ENCODE results near the gene ZNF394. TPM values are rescaled to one million over a fixed set of nuclear protein-coding genes. Genes with fewer than 3 reads are reported as not detected.

ZNF394 gene
- total RNA-seq, 1 donor: 30.2 TPM

DNA sequence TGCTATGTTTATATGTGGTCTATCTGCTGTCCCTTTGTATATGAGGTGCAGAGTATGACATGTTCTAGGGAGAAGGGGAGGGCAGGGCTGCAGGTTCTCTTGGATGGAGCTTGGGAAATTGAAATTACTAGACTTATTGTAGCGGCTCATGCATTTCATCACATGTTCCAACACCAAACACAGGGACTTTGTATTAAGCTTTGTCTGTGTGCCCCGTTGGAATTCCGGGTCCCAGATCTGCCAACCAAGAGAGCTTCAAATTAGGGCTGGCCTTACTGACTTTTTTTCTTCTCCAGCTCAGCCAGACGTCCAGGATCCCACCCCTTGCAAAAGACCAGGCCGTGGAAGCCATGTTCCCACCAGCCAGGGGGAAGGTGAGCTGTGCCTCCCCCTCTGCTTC, 24.0 kb downstream of the ZNF394 start:
- no peak overlapping the region for H3K4me3 ChIP-seq (ENCODE audit: low read depth, low read length)
- TF ChIP-seq, protein P1, sequence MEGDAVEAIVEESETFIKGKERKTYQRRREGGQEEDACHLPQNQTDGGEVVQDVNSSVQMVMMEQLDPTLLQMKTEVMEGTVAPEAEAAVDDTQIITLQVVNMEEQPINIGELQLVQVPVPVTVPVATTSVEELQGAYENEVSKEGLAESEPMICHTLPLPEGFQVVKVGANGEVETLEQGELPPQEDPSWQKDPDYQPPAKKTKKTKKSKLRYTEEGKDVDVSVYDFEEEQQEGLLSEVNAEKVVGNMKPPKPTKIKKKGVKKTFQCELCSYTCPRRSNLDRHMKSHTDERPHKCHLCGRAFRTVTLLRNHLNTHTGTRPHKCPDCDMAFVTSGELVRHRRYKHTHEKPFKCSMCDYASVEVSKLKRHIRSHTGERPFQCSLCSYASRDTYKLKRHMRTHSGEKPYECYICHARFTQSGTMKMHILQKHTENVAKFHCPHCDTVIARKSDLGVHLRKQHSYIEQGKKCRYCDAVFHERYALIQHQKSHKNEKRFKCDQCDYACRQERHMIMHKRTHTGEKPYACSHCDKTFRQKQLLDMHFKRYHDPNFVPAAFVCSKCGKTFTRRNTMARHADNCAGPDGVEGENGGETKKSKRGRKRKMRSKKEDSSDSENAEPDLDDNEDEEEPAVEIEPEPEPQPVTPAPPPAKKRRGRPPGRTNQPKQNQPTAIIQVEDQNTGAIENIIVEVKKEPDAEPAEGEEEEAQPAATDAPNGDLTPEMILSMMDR (IDR thresholded peaks at IDR 0.05; ENCODE audit: insufficient read depth, low read depth, low read length): no peak
- no peak for DNase-seq (ENCODE audit: low read depth)

GRCh38 chr7:99473315-99473596, 26.8 kb downstream of the ZNF394 start:
- DNase-seq (ENCODE audit: low read depth): peak; percentile 86
- TF ChIP-seq, protein P1 (IDR thresholded peaks at IDR 0.05; ENCODE audit: insufficient read depth, low read depth, low read length): no peak
- H3K4me3 ChIP-seq (ENCODE audit: low read depth, low read length): peak overlapping the region; percentile 97

DNA sequence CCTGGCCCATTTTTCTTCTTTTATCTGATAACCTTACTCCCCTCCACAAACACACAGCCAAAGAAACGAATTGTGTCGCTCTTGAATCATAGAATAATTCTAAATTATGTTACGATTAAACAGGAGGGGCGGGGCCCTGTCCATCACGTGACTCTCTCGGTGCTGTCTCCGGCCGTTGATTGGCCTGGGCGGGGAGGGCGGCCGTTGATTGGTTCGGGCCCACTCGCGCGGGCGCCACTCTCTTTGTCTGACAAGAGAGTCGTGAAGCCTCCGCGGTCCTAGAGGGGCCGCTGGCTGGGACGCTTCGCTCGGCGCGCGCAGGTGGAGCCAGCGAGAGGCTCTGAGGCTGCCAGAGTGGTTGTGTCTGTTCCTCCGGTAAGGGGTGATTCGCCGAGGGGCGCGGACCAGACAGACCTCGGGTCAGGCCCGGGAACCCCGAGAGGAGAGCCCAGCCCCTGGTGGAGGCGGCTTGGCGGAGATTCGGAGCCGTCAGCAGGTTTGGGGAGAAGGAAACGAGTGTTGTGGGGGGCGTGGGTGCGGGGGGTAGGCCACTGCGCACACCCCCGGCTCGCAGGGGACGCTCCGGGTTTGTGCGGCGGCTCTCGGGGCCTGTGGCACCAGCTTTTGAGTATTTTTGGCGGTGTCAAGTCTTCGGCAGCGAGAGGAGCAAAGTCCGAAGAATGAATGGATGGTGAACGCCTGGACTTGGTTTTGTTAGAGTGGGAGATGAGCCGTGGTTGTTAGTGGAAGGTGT, 27.3 kb downstream of the ZNF394 start, which contains the start of gene ZNF789:
Gene ZNF789 (plus strand): TSS at position 330 of the 754 bp plus-strand sequence. CDS start 3,567 bp downstream, outside the sequence.
- H3K4me3 ChIP-seq (ENCODE audit: low read depth, low read length): peak within 1 kb of the TSS; percentile 97
- TF ChIP-seq, protein P1 (IDR thresholded peaks at IDR 0.05; ENCODE audit: insufficient read depth, low read depth, low read length): no peak
- DNase-seq (ENCODE audit: low read depth): peak; percentile 97

DNA sequence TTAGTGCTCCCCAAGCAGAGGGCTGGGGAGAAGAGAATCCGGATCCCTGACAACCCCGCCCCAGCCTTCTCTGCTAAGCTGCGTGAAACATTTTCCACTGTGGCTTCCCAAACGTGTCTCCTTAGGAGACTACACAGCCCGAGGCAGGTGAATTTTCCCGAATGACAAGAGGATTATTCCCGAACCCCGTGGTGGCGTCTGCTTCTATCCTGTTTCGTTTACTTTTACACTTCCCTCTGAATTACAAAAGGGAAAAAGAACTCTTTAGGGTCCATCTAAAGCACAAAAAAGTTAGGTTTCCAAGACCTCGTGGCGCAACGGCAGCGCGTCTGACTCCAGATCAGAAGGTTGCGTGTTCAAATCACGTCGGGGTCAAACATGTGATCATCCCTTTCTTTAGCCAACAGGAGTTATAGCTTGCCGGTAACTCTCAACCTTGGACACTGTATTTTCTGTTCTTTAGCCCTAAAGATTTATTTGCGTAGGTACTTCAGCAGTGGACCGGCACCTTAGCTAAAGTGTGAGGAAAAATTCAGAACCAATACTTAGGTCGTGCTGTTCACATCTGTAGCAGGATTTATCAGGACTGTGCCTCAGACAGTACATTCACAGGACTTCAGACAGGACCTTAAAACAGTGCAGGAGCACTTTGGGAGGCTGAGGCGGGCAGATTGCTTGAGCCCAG, 30.6 kb downstream of the ZNF394 start:
- TF ChIP-seq, protein P1 (IDR thresholded peaks at IDR 0.05; ENCODE audit: insufficient read depth, low read depth, low read length): no peak
- peak; percentile 9 for DNase-seq (ENCODE audit: low read depth)
- no peak overlapping the region for H3K4me3 ChIP-seq (ENCODE audit: low read depth, low read length)

DNA sequence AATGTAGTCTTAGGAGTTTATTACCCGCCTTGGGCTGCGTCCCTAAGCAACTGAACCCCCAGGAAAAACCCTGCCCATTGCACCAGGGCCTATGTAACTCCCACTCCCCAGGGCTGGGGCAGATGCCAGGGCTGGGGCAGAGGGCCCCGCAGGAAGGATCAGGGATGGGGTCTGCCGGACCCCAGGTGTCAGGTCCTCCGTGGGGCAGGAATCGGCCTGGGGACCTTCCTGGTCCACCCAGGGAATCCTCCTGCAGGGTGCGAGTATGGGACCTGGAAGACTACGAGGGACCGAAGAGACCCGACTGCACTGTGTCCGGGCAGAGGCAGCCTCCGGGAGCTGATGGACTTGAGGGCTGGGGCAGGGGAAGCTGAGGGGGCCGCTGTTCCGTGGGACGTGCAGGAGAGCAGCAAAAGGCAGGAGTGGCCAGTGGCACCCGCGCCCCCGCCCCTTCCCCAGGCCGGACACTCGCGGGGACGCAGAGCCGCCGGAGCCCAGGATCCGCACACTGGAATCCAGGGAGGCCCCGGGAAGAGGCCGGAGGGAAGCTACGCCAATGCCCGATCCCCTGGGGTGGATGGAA, 31.7 kb downstream of the ZNF394 start:
- H3K4me3 ChIP-seq (ENCODE audit: low read depth, low read length): no peak overlapping the region
- no peak for DNase-seq (ENCODE audit: low read depth)
- TF ChIP-seq, protein P1 (IDR thresholded peaks at IDR 0.05; ENCODE audit: insufficient read depth, low read depth, low read length): no peak

- H3K4me3 ChIP-seq (ENCODE audit: low read depth, low read length): peak overlapping the region; percentile 96
- TF ChIP-seq, protein P1 (IDR thresholded peaks at IDR 0.05; ENCODE audit: insufficient read depth, low read depth, low read length): no peak
- DNase-seq (ENCODE audit: low read depth): no peak
These were observed 34.7 kb downstream of the ZNF394 start for GRCh38 chr7:99465421-99465768.
